ENCODE results near the gene HBB. TPM values are rescaled to one million over a fixed set of nuclear protein-coding genes. Genes with fewer than 3 reads are reported as not detected.

HBB gene
- total RNA-seq, 4 donors from 2014 or later = 7.9 to 229 (median 35.3) TPM

DNA sequence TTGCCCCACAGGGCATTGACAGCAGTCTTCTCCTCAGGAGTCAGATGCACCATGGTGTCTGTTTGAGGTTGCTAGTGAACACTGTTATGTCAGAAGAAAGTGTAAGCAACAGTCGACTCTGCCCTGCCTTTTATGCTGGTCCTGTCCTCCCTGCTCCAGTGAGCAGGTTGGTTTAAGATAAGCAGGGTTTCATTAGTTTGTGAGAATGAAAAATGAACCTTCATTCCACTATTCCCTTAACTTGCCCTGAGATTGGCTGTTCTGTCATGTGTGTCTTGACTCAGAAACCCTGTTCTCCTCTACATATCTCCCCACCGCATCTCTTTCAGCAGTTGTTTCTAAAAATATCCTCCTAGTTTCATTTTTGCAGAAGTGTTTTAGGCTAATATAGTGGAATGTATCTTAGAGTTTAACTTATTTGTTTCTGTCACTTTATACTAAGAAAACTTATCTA lies 7.5 kb upstream of the HBB start, which contains the start of gene HBD:
Gene HBD (minus strand): TSS at position 103 of the 454 bp plus-strand sequence. CDS start 50 bp downstream, at position 53.
- Histone ChIP-seq H3K9me3 (no peaks in the 10 kb centered on the region), H3K27ac (no peak within 1 kb of the TSS), H3K36me3 (no peaks in the 10 kb centered on the region), H3K27me3 (no peaks in the 10 kb centered on the region), H3K4me1 (no peaks in the 10 kb centered on the region), H3K4me3 (no peak within 1 kb of the TSS)
- intact Hi-C loops (cut with DNase I; ENCODE audit: low total_unique reads) = no loop called here
- ATAC-seq (no peak), DNase-seq (no peak)
- in situ Hi-C loops (cut with MboI; ENCODE audit: low sequenced_read_pairs in 4 of 4) = no loop called here
- TF ChIP-seq POLR2A (IDR thresholded peaks at IDR 0.05) = no peak
- TF ChIP-seq, protein P1, sequence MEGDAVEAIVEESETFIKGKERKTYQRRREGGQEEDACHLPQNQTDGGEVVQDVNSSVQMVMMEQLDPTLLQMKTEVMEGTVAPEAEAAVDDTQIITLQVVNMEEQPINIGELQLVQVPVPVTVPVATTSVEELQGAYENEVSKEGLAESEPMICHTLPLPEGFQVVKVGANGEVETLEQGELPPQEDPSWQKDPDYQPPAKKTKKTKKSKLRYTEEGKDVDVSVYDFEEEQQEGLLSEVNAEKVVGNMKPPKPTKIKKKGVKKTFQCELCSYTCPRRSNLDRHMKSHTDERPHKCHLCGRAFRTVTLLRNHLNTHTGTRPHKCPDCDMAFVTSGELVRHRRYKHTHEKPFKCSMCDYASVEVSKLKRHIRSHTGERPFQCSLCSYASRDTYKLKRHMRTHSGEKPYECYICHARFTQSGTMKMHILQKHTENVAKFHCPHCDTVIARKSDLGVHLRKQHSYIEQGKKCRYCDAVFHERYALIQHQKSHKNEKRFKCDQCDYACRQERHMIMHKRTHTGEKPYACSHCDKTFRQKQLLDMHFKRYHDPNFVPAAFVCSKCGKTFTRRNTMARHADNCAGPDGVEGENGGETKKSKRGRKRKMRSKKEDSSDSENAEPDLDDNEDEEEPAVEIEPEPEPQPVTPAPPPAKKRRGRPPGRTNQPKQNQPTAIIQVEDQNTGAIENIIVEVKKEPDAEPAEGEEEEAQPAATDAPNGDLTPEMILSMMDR (IDR thresholded peaks at IDR 0.05 in 4 of 5, conservative IDR thresholded peaks at IDR 0.05 in 1 of 5) = no peak

GRCh38 chr11:5233307-5233706 lies 6.4 kb upstream of the HBB start:
- TF ChIP-seq, protein P1 (IDR thresholded peaks at IDR 0.05 in 4 of 5, conservative IDR thresholded peaks at IDR 0.05 in 1 of 5) = no peak
- TF ChIP-seq POLR2A (IDR thresholded peaks at IDR 0.05) = no peak
- H3K36me3 ChIP-seq = no peaks in the 10 kb centered on the region
- intact Hi-C loops (cut with DNase I; ENCODE audit: low total_unique reads) (no loop called here), in situ Hi-C loops (cut with MboI; ENCODE audit: low sequenced_read_pairs in 4 of 4) (no loop called here)
- no peak overlapping the region for H3K4me3 ChIP-seq
- no peak for DNase-seq
- no peak overlapping the region for H3K27ac ChIP-seq
- no peaks in the 10 kb centered on the region for H3K9me3 ChIP-seq
- ATAC-seq = no peak
- H3K4me1 ChIP-seq = no peaks in the 10 kb centered on the region
- H3K27me3 ChIP-seq = no peaks in the 10 kb centered on the region

- Histone ChIP-seq H3K9me3 (no peaks in the 10 kb centered on the region), H3K27me3 (no peaks in the 10 kb centered on the region), H3K4me1 (no peaks in the 10 kb centered on the region), H3K4me3 (no peak overlapping the region), H3K27ac (no peak overlapping the region), H3K36me3 (no peaks in the 10 kb centered on the region)
- intact Hi-C loops (cut with DNase I; ENCODE audit: low total_unique reads) (no loop called here), in situ Hi-C loops (cut with MboI; ENCODE audit: low sequenced_read_pairs in 4 of 4) (no loop called here)
- no peak for DNase-seq
- ATAC-seq = no peak
- TF ChIP-seq, protein P1 (IDR thresholded peaks at IDR 0.05 in 4 of 5, conservative IDR thresholded peaks at IDR 0.05 in 1 of 5) = no peak
- no peak for TF ChIP-seq POLR2A (IDR thresholded peaks at IDR 0.05)
These were observed 6.0 kb upstream of the HBB start for GRCh38 chr11:5232821-5233220.

DNA sequence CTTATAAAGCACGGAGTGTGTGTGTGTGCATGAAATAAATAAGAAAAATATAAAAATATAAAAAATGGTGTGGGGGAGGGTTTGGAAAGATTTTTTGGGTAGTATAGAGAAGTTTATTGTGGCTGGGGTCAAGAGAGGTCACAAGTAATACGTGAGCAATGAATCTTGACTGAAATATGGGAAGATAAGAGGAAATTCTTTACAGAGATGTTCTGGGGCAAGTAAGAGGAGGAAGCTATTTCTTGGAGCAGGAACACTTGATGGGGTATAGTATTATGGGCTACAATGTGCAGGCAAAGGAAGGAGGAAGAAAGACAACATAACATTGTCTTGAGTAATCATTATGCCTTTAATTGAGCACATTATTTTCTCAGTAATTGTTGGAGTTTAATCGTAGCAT lies 5.3 kb upstream of the HBB start:
- ATAC-seq (no peak), DNase-seq (no peak)
- H3K36me3 ChIP-seq = no peaks in the 10 kb centered on the region
- no peaks in the 10 kb centered on the region for H3K4me1 ChIP-seq
- intact Hi-C loops (cut with DNase I; ENCODE audit: low total_unique reads) (no loop called here), in situ Hi-C loops (cut with MboI; ENCODE audit: low sequenced_read_pairs in 4 of 4) (no loop called here)
- TF ChIP-seq, protein P1 (IDR thresholded peaks at IDR 0.05 in 4 of 5, conservative IDR thresholded peaks at IDR 0.05 in 1 of 5) = no peak
- no peak for TF ChIP-seq POLR2A (IDR thresholded peaks at IDR 0.05)
- no peaks in the 10 kb centered on the region for H3K27me3 ChIP-seq
- no peaks in the 10 kb centered on the region for H3K9me3 ChIP-seq
- no peak overlapping the region for H3K4me3 ChIP-seq
- no peak overlapping the region for H3K27ac ChIP-seq

DNA sequence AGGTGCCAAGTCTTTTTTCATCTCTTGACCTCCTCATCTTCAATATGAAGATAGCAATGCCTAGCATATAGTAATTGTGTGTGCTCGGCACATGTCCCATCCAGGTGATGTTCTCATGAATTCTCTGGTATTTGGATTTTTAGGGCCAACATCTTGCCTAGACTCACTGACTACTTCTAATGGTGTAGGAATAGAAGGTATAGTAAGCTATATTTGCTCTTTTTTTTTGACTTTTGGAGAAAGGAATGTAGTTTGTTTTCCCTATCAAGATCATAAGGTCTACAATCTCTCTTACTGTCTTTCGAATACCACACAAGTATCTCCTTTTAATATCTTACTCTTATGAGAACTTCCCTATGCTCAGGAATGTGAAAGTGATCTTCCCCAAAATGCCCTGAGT lies 4.2 kb upstream of the HBB start:
- DNase-seq = no peak
- no peak overlapping the region for H3K4me3 ChIP-seq
- intact Hi-C loops (cut with DNase I; ENCODE audit: low total_unique reads) (no loop called here), in situ Hi-C loops (cut with MboI; ENCODE audit: low sequenced_read_pairs in 4 of 4) (no loop called here)
- no peaks in the 10 kb centered on the region for H3K36me3 ChIP-seq
- no peaks in the 10 kb centered on the region for H3K27me3 ChIP-seq
- ATAC-seq = no peak
- H3K27ac ChIP-seq = no peak overlapping the region
- no peaks in the 10 kb centered on the region for H3K9me3 ChIP-seq
- no peaks in the 10 kb centered on the region for H3K4me1 ChIP-seq
- TF ChIP-seq POLR2A (IDR thresholded peaks at IDR 0.05) = no peak
- TF ChIP-seq, protein P1 (IDR thresholded peaks at IDR 0.05 in 4 of 5, conservative IDR thresholded peaks at IDR 0.05 in 1 of 5) = no peak
